Stimulated activated CD8-positive, alpha-beta memory T cell treated with anti-CD3 and anti-CD28 coated beads, Interleukin-4, amount 100 ng/mL, for 4 hours (primary cell): ENCODE data around the gene SRGAP2.
"Not testable (repeated sequence)": the region's sequence is repeated elsewhere in the genome, so short reads cannot be mapped to it uniquely, and the experiment has no call there.

Source experiments
- DNase-seq, 2 donors: peaks; one replicate each; pipeline ENCODE4 v3.0.0-alpha.2; 2020; ENCODE audit warnings: low read depth in 2 of 2, low spot score in 1 of 2

SRGAP2 gene

DNA sequence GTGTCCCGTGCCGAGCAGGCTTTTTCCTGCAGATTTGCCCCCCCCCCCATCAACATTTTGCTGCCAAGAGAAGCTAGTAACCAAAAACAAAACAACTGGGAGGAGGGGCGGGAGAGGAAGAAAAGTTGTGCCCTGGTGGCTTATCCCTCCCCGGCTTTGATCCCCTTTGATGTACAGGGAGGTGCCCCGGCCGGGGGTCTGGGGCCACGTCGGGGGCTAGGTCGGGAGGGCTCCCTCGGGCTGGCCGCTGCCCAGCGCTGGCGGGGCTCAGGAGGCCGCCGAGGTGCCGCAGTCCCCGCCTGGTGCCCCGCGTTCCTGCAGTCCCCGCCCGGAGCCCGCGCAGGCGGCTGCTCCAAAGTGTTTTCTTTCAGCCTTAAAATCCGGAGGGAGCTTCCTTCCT is 1.5 kb downstream of the SRGAP2 start:
- DNase-seq, result not testable (repeated sequence)

GRCh38 chr1:206205569-206205968 is 2.2 kb downstream of the SRGAP2 start:
- not testable (repeated sequence) for DNase-seq

- not testable (repeated sequence) for DNase-seq
These were observed 7.5 kb downstream of the SRGAP2 start for GRCh38 chr1:206210802-206211201.

DNA sequence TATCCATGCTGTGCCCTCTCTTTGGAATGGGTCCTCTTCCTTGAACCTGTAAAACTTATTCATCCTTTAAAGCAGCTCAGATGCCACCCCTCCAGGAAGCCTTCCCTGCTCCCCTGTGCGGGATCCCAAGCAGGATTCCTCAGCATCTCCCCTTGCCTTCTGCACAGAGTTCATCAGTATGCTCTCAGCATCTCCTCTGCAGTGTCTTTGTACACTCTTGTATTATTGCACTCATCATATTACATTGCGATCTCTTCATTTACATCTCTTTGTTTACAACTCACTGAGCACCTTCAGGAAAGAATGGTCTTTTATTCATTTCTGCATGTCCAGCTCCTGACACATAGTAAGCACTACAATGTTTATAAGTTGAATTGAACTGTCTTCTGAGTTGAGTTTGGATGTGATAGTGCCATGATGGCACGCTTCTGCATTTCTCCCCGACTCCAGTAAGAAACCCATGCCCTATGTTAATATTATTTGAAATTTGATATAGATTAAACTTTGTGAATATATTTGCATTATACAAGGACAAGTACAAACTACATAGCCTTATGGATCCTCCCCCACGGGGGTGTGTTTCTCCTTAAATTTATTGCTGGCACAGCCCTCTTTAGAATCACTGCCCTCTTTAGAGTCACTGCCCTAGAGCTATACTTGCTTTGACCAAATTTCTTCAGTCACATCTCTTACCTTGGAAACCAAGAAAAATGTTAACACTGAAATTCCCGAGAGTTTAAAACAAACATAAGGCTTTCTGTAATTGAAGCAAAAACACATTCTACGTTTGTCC is 12.5 kb downstream of the SRGAP2 start:
- DNase-seq, result not testable (repeated sequence)

DNA sequence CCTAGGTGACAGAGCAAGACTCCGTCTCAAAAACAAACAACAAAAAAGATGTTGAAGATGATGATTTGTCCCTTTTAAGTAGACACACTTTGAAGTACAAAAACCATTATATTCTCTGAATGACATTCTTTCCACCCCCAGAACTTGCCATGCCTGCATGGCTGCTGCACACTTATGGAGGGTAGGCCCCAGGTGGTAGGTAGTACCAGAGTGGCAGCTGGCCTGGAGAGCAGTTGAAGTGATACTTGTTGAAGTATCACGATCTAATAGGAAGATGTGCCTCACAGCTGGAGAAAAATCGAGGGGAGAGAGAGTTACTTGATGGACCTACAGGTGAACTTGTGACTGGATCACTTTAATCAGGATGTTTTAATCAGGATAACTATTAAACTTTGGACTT is 14.9 kb downstream of the SRGAP2 start:
- not testable (repeated sequence) for DNase-seq

DNA sequence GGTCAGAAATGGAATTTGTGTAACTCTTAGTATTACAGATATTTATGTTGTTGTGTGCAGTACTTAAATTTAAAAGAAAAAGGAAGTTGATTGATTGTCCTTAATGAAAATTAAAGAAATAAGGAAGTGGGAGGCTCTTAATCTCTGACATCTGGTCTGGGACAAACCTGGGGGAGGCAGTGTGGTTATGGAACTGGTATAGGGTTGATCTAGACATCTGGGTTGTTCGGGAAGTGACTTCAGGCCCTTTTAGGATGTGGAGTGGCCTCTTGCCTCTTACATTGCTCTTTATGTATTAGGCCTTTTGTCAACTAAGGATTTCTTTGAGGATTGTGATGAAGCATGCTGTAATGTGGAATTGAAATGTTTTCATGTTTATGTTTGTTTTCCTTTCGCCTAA is 15.4 kb downstream of the SRGAP2 start:
- not testable (repeated sequence) for DNase-seq

DNA sequence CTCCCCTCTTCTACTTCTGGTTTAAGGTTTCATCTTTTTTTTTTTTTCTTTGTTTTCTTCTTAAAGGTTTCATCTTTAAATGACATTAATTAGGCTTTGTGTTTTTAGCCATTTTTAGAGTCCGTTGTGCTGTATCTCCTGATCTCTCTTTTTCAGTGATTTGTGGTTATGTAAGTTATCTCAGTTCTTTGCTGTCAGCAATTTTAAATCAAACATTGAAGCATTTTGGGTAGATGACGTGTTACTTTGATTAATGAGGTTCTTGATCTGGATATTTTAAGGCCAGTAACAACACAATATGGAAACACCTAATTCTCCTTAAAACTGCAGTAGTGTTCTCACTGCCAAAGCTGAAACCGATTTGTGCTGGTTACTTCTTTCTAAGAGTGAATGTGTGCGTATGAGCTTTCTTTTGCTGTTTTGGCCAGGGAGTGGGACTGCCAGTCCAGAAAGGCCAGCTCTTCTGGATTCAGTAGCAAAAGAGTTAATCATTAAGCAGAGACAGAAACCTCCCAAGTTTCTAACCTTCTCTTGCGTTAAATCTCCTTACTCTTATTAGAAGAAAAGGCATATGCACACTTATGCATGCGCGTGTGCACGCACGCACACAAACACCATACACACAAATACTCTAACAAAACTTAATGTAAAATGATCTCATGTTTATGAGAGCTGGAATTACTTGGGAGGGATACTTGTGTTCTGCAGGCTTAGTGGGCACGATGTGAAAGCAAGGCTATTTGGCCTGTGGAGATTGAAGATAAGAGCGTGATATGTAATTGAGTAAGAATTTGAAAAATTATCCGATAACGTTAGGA is 16.4 kb downstream of the SRGAP2 start:
- not testable (repeated sequence) for DNase-seq

- DNase-seq, result not testable (repeated sequence)
These were observed 17.1 kb downstream of the SRGAP2 start for GRCh38 chr1:206220332-206221000.

DNA sequence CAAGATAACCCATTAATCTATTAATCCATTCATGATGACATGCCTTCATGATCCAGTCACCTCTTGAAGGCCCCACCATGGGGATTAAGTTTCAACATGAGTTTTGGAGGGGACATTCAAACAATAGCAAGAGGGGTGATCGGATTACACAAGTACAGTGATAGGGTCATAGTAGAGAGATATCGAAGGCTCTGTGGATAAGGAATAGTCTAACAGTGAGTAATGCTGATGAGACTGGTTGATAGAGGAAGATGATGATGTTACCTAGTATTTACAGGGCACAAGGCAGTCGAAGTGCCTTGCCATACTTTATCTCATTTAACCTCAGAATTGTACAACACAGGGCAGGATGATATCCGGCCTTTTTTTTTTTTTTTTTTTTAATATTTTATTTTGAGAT is 18.2 kb downstream of the SRGAP2 start:
- DNase-seq, result not testable (repeated sequence)

DNA sequence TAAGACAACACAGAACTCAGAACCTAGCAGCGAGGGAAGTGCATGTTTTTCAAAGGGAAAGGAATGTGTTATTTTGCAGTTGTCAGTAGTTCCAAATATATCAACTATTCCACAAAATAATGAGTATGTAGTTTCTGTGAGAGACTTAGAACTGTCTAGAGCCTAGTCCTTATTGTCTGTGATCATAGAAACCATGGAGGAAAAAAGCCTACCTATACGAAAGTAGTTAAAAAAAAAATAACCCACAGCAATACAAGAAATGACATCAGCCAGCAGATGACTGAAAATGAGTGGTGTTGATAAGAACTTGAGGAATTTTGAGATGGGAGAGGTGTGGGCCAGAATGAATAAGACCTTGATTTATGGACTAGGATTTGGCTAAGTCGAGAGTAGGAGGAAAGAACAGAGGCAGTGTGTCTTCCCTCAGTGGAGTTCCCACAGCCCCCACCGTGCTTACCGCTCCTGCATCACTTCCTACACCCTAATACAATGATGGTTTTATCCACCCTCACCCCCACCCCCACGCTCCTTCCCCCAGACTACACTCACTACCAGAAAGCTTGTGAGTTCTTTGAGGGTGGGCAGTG is 20.9 kb downstream of the SRGAP2 start:
- not testable (repeated sequence) for DNase-seq

DNA sequence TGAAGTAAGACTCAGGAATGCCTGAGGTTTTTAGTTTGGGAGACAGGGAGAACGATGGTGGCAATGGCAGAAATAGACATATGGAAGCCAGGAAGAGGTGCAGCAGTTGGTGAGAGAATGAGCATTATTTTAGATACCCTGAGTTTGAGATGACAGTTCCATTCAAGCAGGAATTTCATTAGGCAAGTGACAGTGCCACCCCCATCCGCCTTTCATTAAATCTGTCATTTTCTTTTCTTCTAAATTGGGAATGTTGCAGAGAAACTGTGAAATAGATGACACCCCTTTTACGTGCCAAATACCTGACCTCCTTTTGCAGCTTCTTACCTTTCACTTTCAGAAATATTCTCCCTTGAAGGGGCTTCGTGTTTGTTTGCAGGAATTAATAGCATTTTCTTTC is 22.0 kb downstream of the SRGAP2 start:
- DNase-seq, result not testable (repeated sequence)

- not testable (repeated sequence) for DNase-seq
These were observed 23.5 kb downstream of the SRGAP2 start for GRCh38 chr1:206226886-206227285.

DNA sequence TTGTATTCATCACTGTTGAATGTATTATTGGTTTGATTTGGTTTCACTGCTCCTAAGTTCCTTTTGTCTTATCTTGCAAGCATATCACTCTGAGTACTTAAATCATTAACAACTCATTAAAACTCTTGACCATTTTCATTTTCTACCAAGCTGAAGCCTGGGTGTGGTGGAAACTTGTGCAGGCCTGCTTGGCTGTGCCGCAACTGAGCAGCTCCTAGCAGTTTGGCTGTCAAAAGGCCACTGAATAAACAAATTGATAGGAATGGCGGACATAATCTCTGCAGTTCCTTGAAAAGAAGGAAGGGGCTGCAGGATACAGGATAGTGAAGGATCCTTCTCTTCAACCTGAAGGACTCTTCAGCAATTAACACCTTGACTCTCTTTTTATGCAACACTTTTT is 25.9 kb downstream of the SRGAP2 start:
- not testable (repeated sequence) for DNase-seq

GRCh38 chr1:206231989-206232388 is 28.6 kb downstream of the SRGAP2 start:
- DNase-seq, result not testable (repeated sequence)

- not testable (repeated sequence) for DNase-seq
These were observed 29.8 kb downstream of the SRGAP2 start for GRCh38 chr1:206232970-206233645.

GRCh38 chr1:206234189-206234916 is 31.0 kb downstream of the SRGAP2 start:
- DNase-seq, result not testable (repeated sequence)

DNA sequence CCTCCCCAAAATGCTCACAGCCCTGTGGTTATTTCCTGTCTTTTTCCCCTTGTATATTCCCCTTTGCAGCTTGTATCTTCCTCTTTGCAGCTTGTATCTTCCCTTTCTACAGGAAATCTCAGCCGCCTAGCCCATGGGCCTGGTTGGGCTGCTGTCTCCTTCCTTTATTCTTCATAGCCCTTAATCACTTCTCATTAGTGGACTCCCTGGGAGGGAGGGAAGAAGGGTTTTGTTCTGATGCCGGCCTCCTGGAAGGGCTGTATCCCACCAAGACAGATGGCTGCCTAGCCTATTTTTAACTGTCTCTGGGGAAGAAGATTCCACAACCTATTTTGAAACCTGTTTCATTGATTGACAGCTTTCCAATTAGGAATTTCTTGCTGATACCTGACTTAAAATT is 31.8 kb downstream of the SRGAP2 start:
- not testable (repeated sequence) for DNase-seq

DNA sequence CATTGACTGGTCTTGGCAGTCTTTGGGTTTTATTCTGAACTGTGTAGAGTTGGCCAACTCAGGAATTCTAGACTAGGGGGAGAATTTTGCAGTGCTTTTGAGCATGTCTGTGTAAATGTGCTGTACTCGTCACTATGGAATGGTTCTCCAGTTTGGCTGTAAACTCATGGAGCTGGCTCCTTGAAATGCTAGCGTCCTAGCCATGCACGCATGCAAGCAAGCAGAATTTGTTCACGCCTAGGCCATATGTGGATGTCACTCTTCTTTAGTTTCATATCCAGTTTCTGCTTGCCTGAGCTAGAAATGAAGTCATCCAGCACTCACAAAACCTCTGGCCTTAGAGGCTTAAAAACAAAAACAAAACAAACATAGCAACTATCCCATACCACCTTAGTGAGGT is 36.9 kb downstream of the SRGAP2 start:
- not testable (repeated sequence) for DNase-seq

GRCh38 chr1:206243335-206243734 is 40.0 kb downstream of the SRGAP2 start:
- not testable (repeated sequence) for DNase-seq

GRCh38 chr1:206245479-206245878 is 42.1 kb downstream of the SRGAP2 start:
- not testable (repeated sequence) for DNase-seq
